ENCODE data around the gene PPP5C. TPM values are rescaled to one million over a fixed set of nuclear protein-coding genes. Genes with fewer than 3 reads are reported as not detected.

Gene PPP5C
- polyA plus RNA-seq, 1 donor from 2014 or later: 99.3 TPM

DNA sequence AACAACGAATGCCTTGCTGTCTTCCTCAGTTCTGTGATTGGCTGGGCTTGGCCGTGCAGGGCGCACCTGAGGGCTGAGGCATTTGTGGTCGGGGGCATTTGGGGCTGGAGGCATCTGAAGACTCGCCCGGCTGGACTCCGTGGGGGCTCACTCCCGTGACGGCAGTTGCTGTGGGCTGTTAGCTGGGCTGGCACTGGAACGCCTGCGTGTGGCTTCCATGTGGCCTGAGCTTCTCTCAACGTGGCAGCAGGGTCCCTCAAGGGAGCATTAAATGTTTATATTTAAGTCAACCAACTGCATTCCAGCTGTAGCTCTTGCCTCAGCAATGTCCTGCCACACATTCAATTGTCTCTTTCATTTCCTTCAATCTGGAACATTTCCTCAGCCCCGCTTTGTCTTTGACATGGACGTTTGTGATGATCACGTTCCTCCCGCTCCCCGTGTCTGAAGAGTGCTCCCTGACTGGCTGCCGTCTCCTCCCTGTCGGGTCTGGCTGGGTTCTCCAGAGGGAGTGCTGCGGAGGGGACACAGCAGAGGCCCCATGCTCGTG is 45.4 kb downstream of the PPP5C start:
- Histone ChIP-seq H3K27me3 (ENCODE audit: insufficient read depth, low read depth, low read length) (no peaks in the 10 kb centered on the region), H3K9me3 (ENCODE audit: low read length) (no peaks in the 10 kb centered on the region), H3K79me2 (replicated peaks; ENCODE audit: insufficient read depth, low read length) (no peaks in the 10 kb centered on the region), H3F3A (ENCODE audit: insufficient read depth, low read length, poor library complexity, severe bottlenecking) (no peaks in the 10 kb centered on the region), H3K9ac (ENCODE audit: low read length) (no peak overlapping the region), H3K36me3 (ENCODE audit: insufficient read depth, low read length) (peaks cover 4% of the 10 kb centered on the region), H3K4me3 (ENCODE audit: low read length) (no peak overlapping the region), H2AFZ (ENCODE audit: low read depth, low read length) (no peak overlapping the region), H3K9me2 (ENCODE audit: insufficient read depth, low read length) (no peaks in the 10 kb centered on the region), H4K20me1 (ENCODE audit: insufficient read depth) (no peaks in the 10 kb centered on the region), H3K4me2 (ENCODE audit: low read length) (no peak overlapping the region), H3K27ac (ENCODE audit: low read length) (no peak overlapping the region)
- TF ChIP-seq MXI1 (conservative IDR thresholded peaks at IDR 0.05; ENCODE audit: poor library complexity, severe bottlenecking): no peak
- TF ChIP-seq, protein P1, sequence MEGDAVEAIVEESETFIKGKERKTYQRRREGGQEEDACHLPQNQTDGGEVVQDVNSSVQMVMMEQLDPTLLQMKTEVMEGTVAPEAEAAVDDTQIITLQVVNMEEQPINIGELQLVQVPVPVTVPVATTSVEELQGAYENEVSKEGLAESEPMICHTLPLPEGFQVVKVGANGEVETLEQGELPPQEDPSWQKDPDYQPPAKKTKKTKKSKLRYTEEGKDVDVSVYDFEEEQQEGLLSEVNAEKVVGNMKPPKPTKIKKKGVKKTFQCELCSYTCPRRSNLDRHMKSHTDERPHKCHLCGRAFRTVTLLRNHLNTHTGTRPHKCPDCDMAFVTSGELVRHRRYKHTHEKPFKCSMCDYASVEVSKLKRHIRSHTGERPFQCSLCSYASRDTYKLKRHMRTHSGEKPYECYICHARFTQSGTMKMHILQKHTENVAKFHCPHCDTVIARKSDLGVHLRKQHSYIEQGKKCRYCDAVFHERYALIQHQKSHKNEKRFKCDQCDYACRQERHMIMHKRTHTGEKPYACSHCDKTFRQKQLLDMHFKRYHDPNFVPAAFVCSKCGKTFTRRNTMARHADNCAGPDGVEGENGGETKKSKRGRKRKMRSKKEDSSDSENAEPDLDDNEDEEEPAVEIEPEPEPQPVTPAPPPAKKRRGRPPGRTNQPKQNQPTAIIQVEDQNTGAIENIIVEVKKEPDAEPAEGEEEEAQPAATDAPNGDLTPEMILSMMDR (IDR thresholded peaks at IDR 0.05; ENCODE audit: poor library complexity, severe bottlenecking): no peak
- no peak for TF ChIP-seq EP300 (conservative IDR thresholded peaks at IDR 0.05; ENCODE audit: poor library complexity, severe bottlenecking)
- TF ChIP-seq TAF1 (IDR thresholded peaks at IDR 0.05; ENCODE audit: low read depth): no peak
- no peak for TF ChIP-seq POLR2AphosphoS5 (IDR thresholded peaks at IDR 0.05)
- no peak for TF ChIP-seq RAD21 (conservative IDR thresholded peaks at IDR 0.05)
- TF ChIP-seq, protein P2, sequence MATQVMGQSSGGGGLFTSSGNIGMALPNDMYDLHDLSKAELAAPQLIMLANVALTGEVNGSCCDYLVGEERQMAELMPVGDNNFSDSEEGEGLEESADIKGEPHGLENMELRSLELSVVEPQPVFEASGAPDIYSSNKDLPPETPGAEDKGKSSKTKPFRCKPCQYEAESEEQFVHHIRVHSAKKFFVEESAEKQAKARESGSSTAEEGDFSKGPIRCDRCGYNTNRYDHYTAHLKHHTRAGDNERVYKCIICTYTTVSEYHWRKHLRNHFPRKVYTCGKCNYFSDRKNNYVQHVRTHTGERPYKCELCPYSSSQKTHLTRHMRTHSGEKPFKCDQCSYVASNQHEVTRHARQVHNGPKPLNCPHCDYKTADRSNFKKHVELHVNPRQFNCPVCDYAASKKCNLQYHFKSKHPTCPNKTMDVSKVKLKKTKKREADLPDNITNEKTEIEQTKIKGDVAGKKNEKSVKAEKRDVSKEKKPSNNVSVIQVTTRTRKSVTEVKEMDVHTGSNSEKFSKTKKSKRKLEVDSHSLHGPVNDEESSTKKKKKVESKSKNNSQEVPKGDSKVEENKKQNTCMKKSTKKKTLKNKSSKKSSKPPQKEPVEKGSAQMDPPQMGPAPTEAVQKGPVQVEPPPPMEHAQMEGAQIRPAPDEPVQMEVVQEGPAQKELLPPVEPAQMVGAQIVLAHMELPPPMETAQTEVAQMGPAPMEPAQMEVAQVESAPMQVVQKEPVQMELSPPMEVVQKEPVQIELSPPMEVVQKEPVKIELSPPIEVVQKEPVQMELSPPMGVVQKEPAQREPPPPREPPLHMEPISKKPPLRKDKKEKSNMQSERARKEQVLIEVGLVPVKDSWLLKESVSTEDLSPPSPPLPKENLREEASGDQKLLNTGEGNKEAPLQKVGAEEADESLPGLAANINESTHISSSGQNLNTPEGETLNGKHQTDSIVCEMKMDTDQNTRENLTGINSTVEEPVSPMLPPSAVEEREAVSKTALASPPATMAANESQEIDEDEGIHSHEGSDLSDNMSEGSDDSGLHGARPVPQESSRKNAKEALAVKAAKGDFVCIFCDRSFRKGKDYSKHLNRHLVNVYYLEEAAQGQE (IDR thresholded peaks at IDR 0.05; ENCODE audit: borderline replicate concordance): no peak

DNA sequence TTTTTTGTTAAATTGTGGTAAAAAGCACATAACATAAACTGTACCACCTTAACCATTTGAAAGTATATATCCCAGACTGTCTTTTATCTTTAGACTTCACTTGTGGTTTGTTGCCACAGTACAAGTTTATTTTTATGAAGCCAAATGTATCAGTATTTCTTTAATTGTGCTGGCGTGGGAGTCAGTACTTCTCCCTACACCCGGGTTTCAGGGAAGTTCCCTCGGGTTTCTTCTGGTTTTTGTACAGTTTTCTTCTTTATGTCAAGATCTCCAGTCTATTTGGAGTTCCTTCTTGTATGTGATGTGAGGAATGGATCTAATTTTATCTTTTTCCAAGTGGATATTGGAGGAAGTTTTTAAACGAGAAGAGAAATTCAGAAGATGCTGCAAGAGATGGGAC is 46.0 kb downstream of the PPP5C start:
- TF ChIP-seq SMC3 (conservative IDR thresholded peaks at IDR 0.05; ENCODE audit: poor library complexity) (no peak), EZH2 (IDR thresholded peaks at IDR 0.05; ENCODE audit: borderline replicate concordance, insufficient read depth, low read length, poor library complexity, severe bottlenecking) (no peak)
- TF ChIP-seq, protein P1 (IDR thresholded peaks at IDR 0.05; ENCODE audit: poor library complexity, severe bottlenecking): no peak
- Histone ChIP-seq H2AFZ (ENCODE audit: low read depth, low read length) (no peak overlapping the region), H3K36me3 (ENCODE audit: insufficient read depth, low read length) (peaks cover 4% of the 10 kb centered on the region), H3K9me2 (ENCODE audit: insufficient read depth, low read length) (no peaks in the 10 kb centered on the region), H3K9ac (ENCODE audit: low read length) (no peak overlapping the region), H3K9me3 (ENCODE audit: low read length) (no peaks in the 10 kb centered on the region), H3K27ac (ENCODE audit: low read length) (no peak overlapping the region), H4K20me1 (ENCODE audit: insufficient read depth) (no peaks in the 10 kb centered on the region), H3K4me2 (ENCODE audit: low read length) (no peak overlapping the region), H3K4me3 (ENCODE audit: low read length) (no peak overlapping the region), H3K27me3 (ENCODE audit: insufficient read depth, low read depth, low read length) (no peaks in the 10 kb centered on the region), H3K79me2 (replicated peaks; ENCODE audit: insufficient read depth, low read length) (no peaks in the 10 kb centered on the region), H3F3A (ENCODE audit: insufficient read depth, low read length, poor library complexity, severe bottlenecking) (no peaks in the 10 kb centered on the region)
